ENCODE measurements around the gene OR8K3. TPM values are rescaled to one million over a fixed set of nuclear protein-coding genes. Genes with fewer than 3 reads are reported as not detected.

OR8K3 gene
- total RNA-seq, 6 donors from 2014 or later, result not detected

- ATAC-seq (ENCODE audit: low FRiP score in 2 of 2) (peak in 1 of 2 donors; percentile 49), DNase-seq (no peak)
- H3K27me3 ChIP-seq, result no peaks in the 10 kb centered on the region
- H3K27ac ChIP-seq, result no peak overlapping the region
- TF ChIP-seq CTCF (IDR thresholded peaks at IDR 0.05), result no peak
- no peak for TF ChIP-seq EP300 (IDR thresholded peaks at IDR 0.05)
- TF ChIP-seq POLR2A (IDR thresholded peaks at IDR 0.05), result no peak
- TF ChIP-seq POLR2AphosphoS5 (IDR thresholded peaks at IDR 0.05), result no peak
- no peak overlapping the region for H3K4me3 ChIP-seq
- H3K4me1 ChIP-seq, result no peaks in the 10 kb centered on the region
- no peaks in the 10 kb centered on the region for H3K36me3 ChIP-seq
- H3K9me3 ChIP-seq, result peaks cover 0 to 7% (median 0%) of the 10 kb centered on the region in 4 donors
- WGBS, 2 donors, result 91 to 93% methylated on average over 3 of the region's 3 CpGs
These were observed 7.1 kb upstream of the OR8K3 start for GRCh38 chr11:56307836-56308235.

- peak in 1 of 2 donors; percentile 74 for DNase-seq
- peak; percentile 38 to 57 for ATAC-seq (ENCODE audit: low FRiP score in 2 of 2)
- Histone ChIP-seq H3K9me3 (no peaks in the 10 kb centered on the region), H3K4me1 (no peaks in the 10 kb centered on the region), H3K36me3 (no peaks in the 10 kb centered on the region), H3K4me3 (no peak overlapping the region), H3K27me3 (no peaks in the 10 kb centered on the region), H3K27ac (no peak overlapping the region)
- WGBS, 2 donors, result 85 to 89% methylated on average over 5 to 34 of the region's 34 CpGs
- TF ChIP-seq POLR2A (IDR thresholded peaks at IDR 0.05) (no peak), CTCF (IDR thresholded peaks at IDR 0.05) (no peak), POLR2AphosphoS5 (IDR thresholded peaks at IDR 0.05) (no peak), EP300 (IDR thresholded peaks at IDR 0.05) (no peak)
These were observed 17.0 kb downstream of the OR8K3 start for GRCh38 chr11:56331861-56332491.

- no peak overlapping the region for H3K27ac ChIP-seq
- no peaks in the 10 kb centered on the region for H3K9me3 ChIP-seq
- no peak overlapping the region for H3K4me3 ChIP-seq
- DNase-seq (no peak), ATAC-seq (ENCODE audit: low FRiP score in 2 of 2) (no peak)
- no peaks in the 10 kb centered on the region for H3K27me3 ChIP-seq
- TF ChIP-seq CTCF (IDR thresholded peaks at IDR 0.05) (no peak), EP300 (IDR thresholded peaks at IDR 0.05) (no peak), POLR2A (IDR thresholded peaks at IDR 0.05) (no peak), POLR2AphosphoS5 (IDR thresholded peaks at IDR 0.05) (no peak)
- 49 to 60% methylated on average over 3 of the region's 3 CpGs for WGBS, 2 donors
- no peaks in the 10 kb centered on the region for H3K36me3 ChIP-seq
- no peaks in the 10 kb centered on the region for H3K4me1 ChIP-seq
These were observed 18.2 kb downstream of the OR8K3 start for GRCh38 chr11:56333156-56333555.

GRCh38 chr11:56340289-56340688 is 25.3 kb downstream of the OR8K3 start:
- H3K4me3 ChIP-seq, result no peak overlapping the region
- H3K27me3 ChIP-seq, result no peaks in the 10 kb centered on the region
- H3K4me1 ChIP-seq, result no peaks in the 10 kb centered on the region
- H3K9me3 ChIP-seq, result peaks cover 0 to 3% (median 0%) of the 10 kb centered on the region in 4 donors
- ATAC-seq (ENCODE audit: low FRiP score in 2 of 2) (no peak), DNase-seq (no peak)
- TF ChIP-seq POLR2AphosphoS5 (IDR thresholded peaks at IDR 0.05) (no peak), POLR2A (IDR thresholded peaks at IDR 0.05) (no peak), EP300 (IDR thresholded peaks at IDR 0.05) (no peak)
- H3K36me3 ChIP-seq, result no peaks in the 10 kb centered on the region
- no peak overlapping the region for H3K27ac ChIP-seq

- no peak within 1 kb of the TSS for H3K4me3 ChIP-seq
- no peaks in the 10 kb centered on the region for H3K27me3 ChIP-seq
- WGBS, 2 donors, result 81 to 92% methylated on average over 1 of the region's 1 CpG
- no peak within 1 kb of the TSS for H3K27ac ChIP-seq
- ATAC-seq (ENCODE audit: low FRiP score in 2 of 2), result no peak
- TF ChIP-seq POLR2A (IDR thresholded peaks at IDR 0.05) (no peak), CTCF (IDR thresholded peaks at IDR 0.05) (no peak)
- no peak for DNase-seq
- no peaks in the 10 kb centered on the region for H3K4me1 ChIP-seq
- peaks cover 0 to 3% (median 0%) of the 10 kb centered on the region in 4 donors for H3K9me3 ChIP-seq
- H3K36me3 ChIP-seq, result no peaks in the 10 kb centered on the region
These were observed 30.8 kb downstream of the OR8K3 start, which contains the start of gene OR8K1 for GRCh38 chr11:56345739-56346138. Gene OR8K1, plus strand, starts transcription at chr11:56346039. Its CDS starts 0 bp downstream, at chr11:56346039.

Measured in upper lobe of left lung (tissue), 6 donors.